PC-9 (cell line): Measurements from ENCODE around the gene RCBTB1.

ENCODE experiments used
- CTCF ChIP-seq: fragments of 200-600 bp; sonication (generic); conservative IDR thresholded peaks from 2 replicates; pipeline ENCODE4 v1.6.1; 2017; ENCODE audit warnings: mixed run types, antibody characterized with exemption, mild to moderate bottlenecking, moderate library complexity
- EZH2 ChIP-seq: fragments of 200-600 bp; sonication (generic); IDR thresholded peaks from 2 replicates; pipeline ENCODE4 v1.8.0; 2017; ENCODE audit warnings: antibody characterized with exemption, low read depth

GRCh38 chr13:49608651-49609331 lies 23.4 kb upstream of the RCBTB1 start:
- TF ChIP-seq CTCF (no peak), EZH2 (no peak)
